SK-N-MC (cell line): Measurements from ENCODE around the gene GPR152.
A peak's percentile ranks its signal among the peaks of the same experiment; 100 is the strongest.
"Not testable (repeated sequence)": the region's sequence is repeated elsewhere in the genome, so short reads cannot be mapped to it uniquely, and the experiment has no call there.

Experiments
- DNase-seq: peaks from one replicate; pipeline ENCODE4 v3.0.0-alpha.2; 2011; ENCODE audit warnings: low read depth, low spot score
- H3K27ac ChIP-seq: fragments of 200-600 bp; sonication (generic); 2 replicates; pipeline ENCODE4 v1.5.1; 2016; ENCODE audit warnings: mixed run types
- H3K36me3 ChIP-seq: fragments of 200-600 bp; sonication (generic); 2 replicates; pipeline ENCODE4 v1.6.1; 2017; ENCODE audit warnings: antibody characterized with exemption, low read length, mixed read lengths; ENCODE audit not compliant: insufficient read depth
- H3K4me3 ChIP-seq: fragments of 200-600 bp; sonication (generic); 2 replicates; pipeline ENCODE4 v1.5.1; 2016
- H3K9ac ChIP-seq: fragments of 200-600 bp; sonication (generic); 2 replicates; pipeline ENCODE4 v1.8.0; 2017; ENCODE audit warnings: mixed run types, mixed read lengths; ENCODE audit not compliant: insufficient read length
- H3K9me3 ChIP-seq: fragments of 200-600 bp; sonication (generic); 2 replicates; pipeline ENCODE4 v1.6.1; 2017; ENCODE audit warnings: low read depth, mild to moderate bottlenecking, antibody characterized with exemption, low read length, moderate library complexity, mixed read lengths
- EZH2 ChIP-seq: fragments of 200-600 bp; sonication (generic); IDR thresholded peaks from one replicate; pipeline ENCODE4 v1.6.1; 2017; ENCODE audit warnings: antibody characterized with exemption
- FOXP2 ChIP-seq: optimal IDR thresholded peaks from 2 replicates; pipeline ENCODE3; 2011; ENCODE audit warnings: mild to moderate bottlenecking, moderate library complexity; ENCODE audit not compliant: insufficient read depth; ENCODE audit errors: extremely low read length, control extremely low read depth
- POLR2AphosphoS5 ChIP-seq: IDR thresholded peaks from 2 replicates; pipeline ENCODE4 v1.6.1; 2012; ENCODE audit warnings: mild to moderate bottlenecking, low read depth, low read length, borderline replicate concordance

Gene GPR152

DNA sequence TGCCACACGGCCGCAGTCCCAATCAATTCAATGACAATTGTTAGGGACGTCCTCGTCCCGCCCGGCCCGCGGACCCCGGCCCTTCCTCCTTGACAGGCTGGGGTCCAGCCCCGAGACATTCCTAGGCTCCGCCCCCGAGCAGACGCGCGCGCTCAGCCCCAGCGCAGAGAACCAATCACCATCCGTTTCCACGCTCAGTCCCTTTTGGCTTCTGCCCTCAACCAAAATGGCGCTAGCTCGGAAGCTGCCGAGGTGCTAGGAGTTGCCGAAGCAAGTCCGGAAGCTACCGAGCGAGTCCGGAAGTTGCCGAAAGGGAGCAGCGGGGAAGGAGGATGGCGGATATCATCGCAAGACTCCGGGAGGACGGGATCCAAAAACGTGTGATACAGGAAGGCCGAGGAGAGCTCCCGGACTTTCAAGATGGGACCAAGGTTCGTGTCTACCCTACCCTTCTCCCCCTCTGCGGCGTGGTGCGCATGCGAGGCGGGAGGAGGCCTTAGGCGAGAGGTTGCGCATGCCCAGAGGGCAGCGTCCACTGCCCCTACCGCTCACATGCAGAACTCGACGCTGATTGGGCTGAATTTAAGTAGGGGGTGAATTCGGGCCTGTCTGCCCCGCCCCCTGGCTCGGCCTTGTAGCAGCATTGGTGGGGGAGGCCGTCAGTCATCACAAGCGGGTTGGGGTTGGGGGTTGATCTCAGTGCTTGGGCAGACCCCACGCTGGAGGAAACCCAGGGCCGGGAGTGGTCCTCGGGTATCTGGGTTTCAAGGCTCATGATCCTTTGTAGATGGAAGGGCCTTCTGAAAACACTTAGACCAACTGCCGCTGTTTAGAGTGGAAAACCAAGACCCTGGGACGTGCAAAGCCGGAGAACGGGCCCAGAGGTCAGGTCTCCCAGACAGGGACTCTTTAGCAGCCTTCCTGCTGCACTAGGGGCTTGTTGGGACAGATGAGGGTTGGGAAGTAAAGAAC is 30.6 kb upstream of the GPR152 start, which contains the start of gene AIP:
Gene AIP (plus strand): TSS at position 200 of the 972 bp plus-strand sequence. CDS start 133 bp downstream, at position 333.
- Histone ChIP-seq H3K27ac (peak within 1 kb of the TSS; percentile 67), H3K4me3 (peak within 1 kb of the TSS; percentile 89), H3K9me3 (no peaks in the 10 kb centered on the region), H3K9ac (peak within 1 kb of the TSS; percentile 73), H3K36me3 (peaks cover 3% of the 10 kb centered on the region; the same call in 1 of the 2 replicates)
- TF ChIP-seq POLR2AphosphoS5, result peak; percentile 56
- TF ChIP-seq FOXP2, result peak; percentile 77
- TF ChIP-seq EZH2, result no peak
- peak; percentile 93 for DNase-seq

DNA sequence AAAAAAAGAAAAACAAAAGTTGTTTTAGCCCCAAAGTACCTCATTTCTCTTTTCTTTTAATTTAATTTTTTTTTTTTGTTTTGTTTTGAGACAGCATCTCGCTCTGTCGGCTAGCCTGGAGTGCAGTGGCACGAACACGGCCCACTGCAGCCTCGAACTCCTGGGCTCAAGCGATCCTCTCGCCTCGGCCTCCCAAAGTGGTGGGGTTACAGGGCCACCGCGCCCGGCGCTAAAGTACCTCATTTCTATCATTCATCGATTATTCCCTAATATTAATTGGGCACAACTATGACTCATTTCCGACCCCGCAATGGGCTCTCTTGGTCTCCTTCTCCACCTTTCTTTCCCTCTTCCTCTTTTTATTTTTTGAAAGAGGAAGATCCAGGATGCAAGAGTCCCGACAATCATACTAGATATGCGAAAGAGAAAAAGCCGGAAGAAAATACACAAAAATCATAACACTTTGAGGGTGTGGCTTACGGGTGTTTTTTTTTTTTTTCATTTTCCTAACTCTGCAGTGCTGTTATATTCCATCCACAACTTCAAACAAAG is 29.8 kb upstream of the GPR152 start:
- TF ChIP-seq FOXP2 (no peak), POLR2AphosphoS5 (no peak), EZH2 (no peak)
- no peak for DNase-seq
- H3K27ac ChIP-seq, result no peak overlapping the region
- H3K36me3 ChIP-seq, result no peaks in the 10 kb centered on the region; the same call in 1 of the 2 replicates
- no peaks in the 10 kb centered on the region for H3K9me3 ChIP-seq
- H3K9ac ChIP-seq, result peak overlapping the region; percentile 73
- peak overlapping the region; percentile 89 for H3K4me3 ChIP-seq

DNA sequence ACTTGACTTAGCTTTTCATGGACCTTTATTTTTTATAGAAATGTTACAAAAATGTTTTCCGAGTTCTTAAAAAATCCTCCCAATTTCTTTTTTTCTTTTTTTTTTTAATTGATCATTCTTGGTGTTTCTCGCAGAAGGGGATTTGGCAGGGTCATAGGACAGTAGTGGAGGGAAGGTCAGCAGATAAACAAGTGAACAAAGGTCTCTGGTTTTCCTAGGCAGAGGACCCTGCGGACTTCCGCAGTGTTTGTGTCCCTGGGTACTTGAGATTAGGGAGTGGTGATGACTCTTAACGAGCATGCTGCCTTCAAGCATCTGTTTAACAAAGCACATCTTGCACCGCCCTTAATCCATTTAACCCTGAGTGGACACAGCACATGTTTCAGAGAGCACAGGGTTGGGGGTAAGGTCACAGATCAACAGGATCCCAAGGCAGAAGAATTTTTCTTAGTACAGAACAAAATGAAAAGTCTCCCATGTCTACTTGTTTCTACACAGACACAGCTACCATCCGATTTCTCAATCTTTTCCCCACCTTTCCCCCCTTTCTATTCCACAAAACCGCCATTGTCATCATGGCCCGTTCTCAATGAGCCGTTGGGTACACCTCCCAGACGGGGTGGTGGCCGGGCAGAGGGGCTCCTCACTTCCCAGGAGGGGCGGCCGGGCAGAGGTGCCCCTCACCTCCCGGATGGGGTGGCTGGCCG is 25.0 kb upstream of the GPR152 start:
- not testable (repeated sequence) for H3K27ac ChIP-seq, DNase-seq, H3K4me3 ChIP-seq, H3K9ac ChIP-seq, H3K36me3 ChIP-seq, H3K9me3 ChIP-seq

DNA sequence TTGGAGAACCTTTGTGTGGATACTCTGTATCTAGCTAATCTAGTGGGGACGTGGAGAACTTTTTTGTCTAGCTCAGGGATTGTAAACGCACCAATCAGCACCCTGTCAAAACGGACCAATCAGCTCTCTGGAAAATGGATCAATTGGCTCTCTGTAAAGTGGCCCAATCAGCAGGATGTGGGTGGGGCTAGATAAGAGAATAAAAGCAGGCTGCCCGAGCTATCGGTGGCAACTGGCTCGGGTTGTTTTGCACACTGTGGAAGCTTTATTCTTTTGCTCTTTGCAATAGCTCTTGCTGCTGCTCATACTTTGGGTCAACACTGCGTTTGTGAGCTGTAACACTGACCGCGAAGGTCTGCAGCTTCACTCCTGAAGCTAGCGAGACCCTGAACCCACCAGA is 24.2 kb upstream of the GPR152 start:
- not testable (repeated sequence) for H3K9me3 ChIP-seq

DNA sequence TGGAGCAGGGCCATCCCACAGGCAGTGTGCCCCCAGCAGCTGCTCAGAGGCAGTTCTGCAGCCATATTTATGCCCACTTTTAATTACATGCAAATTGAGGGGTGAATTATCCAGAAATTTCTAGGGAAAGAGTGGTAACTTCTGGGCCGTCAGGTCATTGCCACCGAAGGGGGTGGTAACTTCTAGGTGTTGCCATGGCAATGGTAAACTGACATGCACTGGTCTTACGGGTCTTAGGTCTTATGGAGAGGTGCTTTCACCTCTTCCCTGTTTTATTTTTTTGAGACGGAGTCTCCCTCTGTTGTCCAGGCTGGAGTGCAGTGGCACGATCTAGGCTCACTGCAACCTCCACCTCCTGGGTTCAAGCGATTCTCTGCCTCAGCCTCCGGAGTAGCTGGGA is 20.4 kb upstream of the GPR152 start:
- DNase-seq, result no peak
- H3K9me3 ChIP-seq, result no peaks in the 10 kb centered on the region
- no peaks in the 10 kb centered on the region for H3K36me3 ChIP-seq
- no peak overlapping the region for H3K27ac ChIP-seq
- no peak overlapping the region for H3K9ac ChIP-seq
- H3K4me3 ChIP-seq, result no peak overlapping the region
- TF ChIP-seq EZH2 (no peak), FOXP2 (no peak), POLR2AphosphoS5 (no peak)

More for the DNA sequence above, 24.2 kb upstream of the GPR152 start:
- H3K36me3 ChIP-seq, H3K4me3 ChIP-seq, DNase-seq, H3K27ac ChIP-seq, H3K9ac ChIP-seq: not testable (repeated sequence)

DNA sequence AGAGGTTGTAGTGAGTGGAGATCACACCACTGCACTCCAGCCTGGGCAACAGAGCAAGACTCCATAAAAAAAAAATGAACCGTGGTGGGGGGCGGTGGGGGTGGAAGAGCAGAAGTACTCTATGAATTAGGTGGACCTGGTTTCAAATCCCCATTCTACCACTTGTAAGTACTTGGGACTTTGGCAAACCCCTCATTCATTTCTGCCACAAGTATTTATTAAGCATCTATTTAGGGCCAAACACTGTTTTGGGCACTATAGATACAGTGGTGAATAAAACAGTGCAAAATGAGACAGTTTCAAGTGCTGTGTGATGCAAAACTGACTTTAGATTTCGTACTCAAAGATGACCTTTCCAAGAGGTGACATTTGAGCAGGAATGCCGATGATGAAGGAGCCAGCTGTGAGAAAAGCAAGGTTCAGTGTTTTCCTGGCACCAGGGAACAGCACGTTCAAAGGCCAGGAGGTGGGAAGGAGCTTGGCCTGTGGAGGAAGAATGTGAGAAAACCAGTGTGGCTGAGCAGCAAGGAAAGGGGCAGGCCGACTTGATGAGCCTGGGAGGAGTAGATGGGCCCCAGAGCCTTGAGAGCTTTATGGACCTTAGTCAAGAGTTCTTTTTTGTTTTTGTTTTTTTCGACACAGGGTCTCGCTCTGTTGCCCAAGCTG is 17.9 kb upstream of the GPR152 start:
- no peak for TF ChIP-seq POLR2AphosphoS5
- TF ChIP-seq EZH2, result no peak
- TF ChIP-seq FOXP2, result no peak
- Histone ChIP-seq H3K27ac (no peak overlapping the region), H3K36me3 (no peaks in the 10 kb centered on the region), H3K4me3 (no peak overlapping the region), H3K9me3 (no peaks in the 10 kb centered on the region), H3K9ac (no peak overlapping the region)
- DNase-seq, result no peak

DNA sequence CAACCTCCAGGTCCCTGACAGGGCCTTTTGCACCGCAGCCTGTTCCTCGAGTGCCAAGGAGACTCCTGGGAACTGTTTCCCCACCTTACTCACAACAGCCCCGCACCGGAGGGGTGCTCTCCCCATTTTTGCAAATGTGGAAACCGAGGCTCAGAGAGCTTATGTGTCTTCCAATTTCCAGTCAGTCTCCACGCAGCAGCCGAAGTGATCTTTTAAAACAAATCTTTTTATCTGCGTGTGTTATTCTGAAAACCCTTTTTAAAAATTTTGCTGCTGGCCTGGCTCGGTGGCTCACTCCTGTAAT is 16.9 kb upstream of the GPR152 start:
- DNase-seq, result no peak
- Histone ChIP-seq H3K9me3 (no peaks in the 10 kb centered on the region), H3K36me3 (no peaks in the 10 kb centered on the region), H3K9ac (peak overlapping the region; percentile 83), H3K4me3 (peak overlapping the region; percentile 91), H3K27ac (peak overlapping the region; percentile 19; the same call in 1 of the 2 replicates)
- TF ChIP-seq POLR2AphosphoS5 (no peak), EZH2 (no peak), FOXP2 (no peak)

DNA sequence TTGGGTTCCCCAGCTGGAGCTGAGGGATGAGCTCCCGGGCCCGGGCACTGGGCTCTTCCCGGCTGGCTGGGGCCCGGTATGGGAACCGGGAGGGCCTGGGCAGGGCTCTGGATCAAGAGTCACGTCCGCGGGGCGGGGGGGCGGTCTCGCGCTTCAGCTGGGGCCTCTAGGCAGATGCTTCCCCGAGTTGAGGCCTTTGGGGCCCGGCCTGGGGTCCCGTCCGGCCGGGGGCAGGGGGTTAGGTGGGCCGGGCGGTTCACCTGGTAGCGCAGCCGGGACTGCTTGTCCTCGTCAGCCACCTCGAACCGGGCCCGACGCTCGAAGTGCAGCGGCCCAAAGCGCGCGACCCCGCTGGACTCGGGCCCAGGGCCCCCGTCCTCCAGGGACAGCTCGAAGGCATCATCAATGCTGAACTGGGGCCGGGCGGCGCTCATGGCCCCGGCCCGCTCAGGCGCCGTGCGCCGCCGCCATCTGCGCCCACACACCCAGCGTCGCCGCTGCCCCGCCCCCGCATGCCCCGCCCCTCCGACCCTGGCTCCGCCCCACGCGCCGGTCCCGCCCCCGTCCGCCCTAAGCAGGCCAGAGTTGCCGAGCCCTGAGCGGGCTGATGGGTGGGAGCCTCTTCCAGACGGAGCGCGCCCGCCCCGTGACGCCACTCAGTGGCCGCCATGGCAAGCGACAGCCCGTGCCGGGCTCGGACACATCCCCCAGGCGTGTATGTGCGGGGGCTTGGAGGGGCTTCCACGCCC is 16.4 kb upstream of the GPR152 start, which contains the start of gene TMEM134:
Gene TMEM134 (minus strand): TSS at position 493 of the 749 bp plus-strand sequence. CDS start 59 bp downstream, at position 434.
- Histone ChIP-seq H3K27ac (peak within 1 kb of the TSS; percentile 19; the same call in 1 of the 2 replicates), H3K36me3 (no peaks in the 10 kb centered on the region), H3K9me3 (no peaks in the 10 kb centered on the region), H3K9ac (peak within 1 kb of the TSS; percentile 83), H3K4me3 (peak within 1 kb of the TSS; percentile 91)
- TF ChIP-seq FOXP2 (peak; percentile 72), EZH2 (no peak), POLR2AphosphoS5 (peak; percentile 86)
- DNase-seq, result no peak
